IPS-20b (cell line): Measurements from ENCODE around the gene XYLT2.
"Not testable (repeated sequence)": the region's sequence is repeated elsewhere in the genome, so short reads cannot be mapped to it uniquely, and the experiment has no call there.

Source experiments
- H3K27ac ChIP-seq: one replicate; pipeline ENCODE4 v1.5.1; 2013; ENCODE audit warnings: low read length
- H3K27me3 ChIP-seq: 2 replicates; pipeline ENCODE4 v1.6.1; 2013; ENCODE audit warnings: mild to moderate bottlenecking, low read length, inconsistent platforms; ENCODE audit not compliant: insufficient read depth
- H3K36me3 ChIP-seq: 2 replicates; pipeline ENCODE4 v1.6.1; 2013; ENCODE audit warnings: low read depth, mild to moderate bottlenecking, inconsistent platforms, low read length, moderate library complexity; ENCODE audit not compliant: insufficient read depth
- H3K4me1 ChIP-seq: 2 replicates; pipeline ENCODE4 v1.6.1; 2013; ENCODE audit warnings: mild to moderate bottlenecking, control low read depth, inconsistent platforms, low read length, moderate library complexity; ENCODE audit not compliant: insufficient read depth
- H3K4me3 ChIP-seq: 2 replicates; pipeline ENCODE4 v1.5.1; 2013; ENCODE audit warnings: mild to moderate bottlenecking, low read length, inconsistent platforms
- H3K9ac ChIP-seq: 2 replicates; pipeline ENCODE4 v1.6.1; 2013; ENCODE audit warnings: low read depth, mild to moderate bottlenecking, inconsistent platforms, low read length, moderate library complexity
- H3K9me3 ChIP-seq: 2 replicates; pipeline ENCODE4 v1.6.1; 2013; ENCODE audit warnings: mild to moderate bottlenecking, low read depth, low read length, inconsistent platforms; ENCODE audit not compliant: insufficient read depth

The XYLT2 gene

GRCh38 chr17:50345432-50346312, at the start of gene XYLT2:
TSS of gene XYLT2 (plus strand) at chr17:50346126. CDS start at chr17:50346141, 15 bp downstream.
- H3K27ac ChIP-seq = no peak within 1 kb of the TSS
- H3K4me1 ChIP-seq = peaks cover 13% of the 10 kb centered on the region
- peak within 1 kb of the TSS; percentile 80 for H3K9ac ChIP-seq
- H3K4me3 ChIP-seq = peak within 1 kb of the TSS; percentile 86
- H3K9me3 ChIP-seq = no peaks in the 10 kb centered on the region
- H3K36me3 ChIP-seq = no peaks in the 10 kb centered on the region
- H3K27me3 ChIP-seq = peaks cover 18% of the 10 kb centered on the region

- H3K27ac ChIP-seq = no peak overlapping the region
- H3K4me3 ChIP-seq = no peak overlapping the region
- peaks cover 3% of the 10 kb centered on the region; the same call in 1 of the 2 replicates for H3K4me1 ChIP-seq
- H3K36me3 ChIP-seq = no peaks in the 10 kb centered on the region
- H3K27me3 ChIP-seq = peaks cover 5% of the 10 kb centered on the region; the same call in 1 of the 2 replicates
- H3K9me3 ChIP-seq = no peaks in the 10 kb centered on the region
- no peak overlapping the region for H3K9ac ChIP-seq
Observed at GRCh38 chr17:50297407-50297865, 48.5 kb upstream of the XYLT2 start.

- H3K4me3 ChIP-seq = no peak overlapping the region
- H3K4me1 ChIP-seq = peaks cover 3% of the 10 kb centered on the region; the same call in 1 of the 2 replicates
- H3K27ac ChIP-seq = no peak overlapping the region
- no peaks in the 10 kb centered on the region for H3K9me3 ChIP-seq
- peaks cover 6% of the 10 kb centered on the region; the same call in 1 of the 2 replicates for H3K27me3 ChIP-seq
- no peaks in the 10 kb centered on the region for H3K36me3 ChIP-seq
- no peak overlapping the region for H3K9ac ChIP-seq
Observed at GRCh38 chr17:50298018-50298417, 47.9 kb upstream of the XYLT2 start.

- Histone ChIP-seq H3K36me3 (no peaks in the 10 kb centered on the region), H3K27ac (no peak overlapping the region), H3K4me1 (peaks cover 3% of the 10 kb centered on the region; the same call in 1 of the 2 replicates), H3K9me3 (no peaks in the 10 kb centered on the region), H3K27me3 (peaks cover 12% of the 10 kb centered on the region; the same call in 1 of the 2 replicates), H3K9ac (no peak overlapping the region), H3K4me3 (no peak overlapping the region)
Observed at GRCh38 chr17:50299776-50300175, 46.1 kb upstream of the XYLT2 start.

- H3K4me1 ChIP-seq, H3K9me3 ChIP-seq: not testable (repeated sequence)
Observed at GRCh38 chr17:50300824-50301223, 45.1 kb upstream of the XYLT2 start.

GRCh38 chr17:50301891-50302584, 43.9 kb upstream of the XYLT2 start:
- no peak overlapping the region for H3K4me3 ChIP-seq
- no peak overlapping the region for H3K27ac ChIP-seq
- no peak overlapping the region for H3K9ac ChIP-seq
- H3K27me3 ChIP-seq = peaks cover 12% of the 10 kb centered on the region; the same call in 1 of the 2 replicates
- no peaks in the 10 kb centered on the region for H3K36me3 ChIP-seq
- H3K4me1 ChIP-seq = peaks cover 3% of the 10 kb centered on the region; the same call in 1 of the 2 replicates
- no peaks in the 10 kb centered on the region for H3K9me3 ChIP-seq

More at GRCh38 chr17:50300824-50301223, 45.1 kb upstream of the XYLT2 start:
- peaks cover 12% of the 10 kb centered on the region; the same call in 1 of the 2 replicates for H3K27me3 ChIP-seq
- H3K27ac ChIP-seq, H3K9ac ChIP-seq, H3K36me3 ChIP-seq, H3K4me3 ChIP-seq: not testable (repeated sequence)

GRCh38 chr17:50303051-50303450, 42.9 kb upstream of the XYLT2 start:
- H3K9ac ChIP-seq = no peak overlapping the region
- peaks cover 12% of the 10 kb centered on the region; the same call in 1 of the 2 replicates for H3K27me3 ChIP-seq
- no peak overlapping the region for H3K27ac ChIP-seq
- H3K4me3 ChIP-seq = no peak overlapping the region
- no peaks in the 10 kb centered on the region for H3K4me1 ChIP-seq
- no peaks in the 10 kb centered on the region for H3K9me3 ChIP-seq
- no peaks in the 10 kb centered on the region for H3K36me3 ChIP-seq

- H3K4me3 ChIP-seq = no peak overlapping the region
- H3K36me3 ChIP-seq = no peaks in the 10 kb centered on the region
- no peaks in the 10 kb centered on the region for H3K9me3 ChIP-seq
- no peak overlapping the region for H3K27ac ChIP-seq
- H3K27me3 ChIP-seq = peaks cover 12% of the 10 kb centered on the region; the same call in 1 of the 2 replicates
- H3K9ac ChIP-seq = no peak overlapping the region
- H3K4me1 ChIP-seq = no peaks in the 10 kb centered on the region
Observed at GRCh38 chr17:50303596-50303995, 42.3 kb upstream of the XYLT2 start.

GRCh38 chr17:50304781-50305404, 41.0 kb upstream of the XYLT2 start:
- Histone ChIP-seq H3K36me3 (no peaks in the 10 kb centered on the region), H3K27me3 (peaks cover 12% of the 10 kb centered on the region; the same call in 1 of the 2 replicates), H3K9ac (no peak overlapping the region), H3K4me3 (no peak overlapping the region), H3K4me1 (no peaks in the 10 kb centered on the region), H3K9me3 (no peaks in the 10 kb centered on the region), H3K27ac (no peak overlapping the region)

GRCh38 chr17:50307654-50308053, 38.3 kb upstream of the XYLT2 start:
- no peaks in the 10 kb centered on the region for H3K36me3 ChIP-seq
- no peak overlapping the region for H3K27ac ChIP-seq
- H3K27me3 ChIP-seq = peaks cover 6% of the 10 kb centered on the region; the same call in 1 of the 2 replicates
- no peak overlapping the region for H3K9ac ChIP-seq
- no peak overlapping the region for H3K4me3 ChIP-seq
- no peaks in the 10 kb centered on the region for H3K9me3 ChIP-seq
- peaks cover 7% of the 10 kb centered on the region; the same call in 1 of the 2 replicates for H3K4me1 ChIP-seq

- no peak overlapping the region for H3K27ac ChIP-seq
- H3K9ac ChIP-seq = no peak overlapping the region
- peaks cover 7% of the 10 kb centered on the region; the same call in 1 of the 2 replicates for H3K4me1 ChIP-seq
- H3K4me3 ChIP-seq = no peak overlapping the region
- peaks cover 6% of the 10 kb centered on the region; the same call in 1 of the 2 replicates for H3K27me3 ChIP-seq
- H3K36me3 ChIP-seq = no peaks in the 10 kb centered on the region
- H3K9me3 ChIP-seq = no peaks in the 10 kb centered on the region
Observed at GRCh38 chr17:50308666-50309065, 37.3 kb upstream of the XYLT2 start.
